HFFc6 (cell line): ENCODE results near the gene TFB1M. TPM values are rescaled to one million over a fixed set of nuclear protein-coding genes. Genes with fewer than 3 reads are reported as not detected.

Experiments
- DNase-seq: peaks from one replicate; pipeline ENCODE4 v3.0.0-alpha.2; 2018
- H3K27ac Mint-ChIP-seq: 2 replicates; pipeline ENCODE4 v1.8.0; 2020; ENCODE audit warnings: mild to moderate bottlenecking, mixed read lengths
- H3K27me3 Mint-ChIP-seq: 2 replicates; pipeline ENCODE4 v1.8.0; 2021; ENCODE audit warnings: mild to moderate bottlenecking, moderate library complexity, mixed read lengths; ENCODE audit not compliant: insufficient read depth
- H3K36me3 Mint-ChIP-seq: 2 replicates; pipeline ENCODE4 v1.8.0; 2021; ENCODE audit warnings: low read depth, mixed read lengths
- H3K4me1 Mint-ChIP-seq: 2 replicates; pipeline ENCODE4 v1.8.0; 2020; ENCODE audit warnings: low read depth, mixed read lengths
- H3K4me3 Mint-ChIP-seq: 2 replicates; pipeline ENCODE4 v1.8.0; 2020; ENCODE audit warnings: mild to moderate bottlenecking, moderate library complexity, mixed read lengths
- H3K9me3 Mint-ChIP-seq: 2 replicates; pipeline ENCODE4 v1.8.0; 2020; ENCODE audit warnings: mild to moderate bottlenecking, mixed read lengths
- CTCF ChIP-seq: fragments of 200-600 bp; sonication (generic); IDR thresholded peaks from 2 replicates; pipeline ENCODE4 v1.5.0; 2021; ENCODE audit warnings: antibody characterized with exemption, mild to moderate bottlenecking
- total RNA-seq, 6 experiments: library from RNA; stranded (reverse); fragmentation: NEBNext Ultra II Directional; extraction: Animal tissue kit (Norgen Biotek cat#: 25700); gene quantifications; 2 replicates in 1 of 6; 3 replicates in 5 of 6; pipeline ENCODE4 v1.2.3, GENCODE V29; 2021

Gene TFB1M
- total RNA-seq, 6 experiments from 2014 or later = 16.7 to 23.0 (median 21.7) TPM

- peaks cover 42% of the 10 kb centered on the region for H3K4me1 Mint-ChIP-seq
- TF ChIP-seq CTCF = no peak
- no peak overlapping the region for H3K27ac Mint-ChIP-seq
- H3K4me3 Mint-ChIP-seq = no peak overlapping the region
- H3K9me3 Mint-ChIP-seq = peaks cover 38% of the 10 kb centered on the region
- H3K27me3 Mint-ChIP-seq = no peaks in the 10 kb centered on the region; the same call in 1 of the 2 replicates
- DNase-seq = no peak
- H3K36me3 Mint-ChIP-seq = peaks cover 26% of the 10 kb centered on the region
Observed at GRCh38 chr6:155351273-155352129, 37.2 kb upstream of the TFB1M start.

- TF ChIP-seq CTCF = no peak
- DNase-seq = no peak
- H3K4me1 Mint-ChIP-seq = peaks cover 42% of the 10 kb centered on the region
- peaks cover 42% of the 10 kb centered on the region for H3K9me3 Mint-ChIP-seq
- peaks cover 37% of the 10 kb centered on the region for H3K36me3 Mint-ChIP-seq
- H3K27ac Mint-ChIP-seq = no peak overlapping the region
- peaks cover 1% of the 10 kb centered on the region; the same call in 1 of the 2 replicates for H3K27me3 Mint-ChIP-seq
- H3K4me3 Mint-ChIP-seq = no peak overlapping the region
Observed at GRCh38 chr6:155349956-155350355, 35.7 kb upstream of the TFB1M start.

- H3K4me3 Mint-ChIP-seq = no peak overlapping the region
- H3K36me3 Mint-ChIP-seq = peaks cover 32% of the 10 kb centered on the region
- peaks cover 45% of the 10 kb centered on the region for H3K4me1 Mint-ChIP-seq
- no peak for TF ChIP-seq CTCF
- peaks cover 1% of the 10 kb centered on the region; the same call in 1 of the 2 replicates for H3K27me3 Mint-ChIP-seq
- H3K9me3 Mint-ChIP-seq = peaks cover 34% of the 10 kb centered on the region
- H3K27ac Mint-ChIP-seq = no peak overlapping the region
- peak; percentile 45 for DNase-seq
Observed at GRCh38 chr6:155349129-155349528, 34.8 kb upstream of the TFB1M start.

GRCh38 chr6:155347800-155348199 lies 33.5 kb upstream of the TFB1M start:
- no peak overlapping the region for H3K27ac Mint-ChIP-seq
- peaks cover 30% of the 10 kb centered on the region for H3K36me3 Mint-ChIP-seq
- H3K9me3 Mint-ChIP-seq = peaks cover 30% of the 10 kb centered on the region
- peaks cover 42% of the 10 kb centered on the region for H3K4me1 Mint-ChIP-seq
- H3K4me3 Mint-ChIP-seq = no peak overlapping the region
- H3K27me3 Mint-ChIP-seq = peaks cover 1% of the 10 kb centered on the region; the same call in 1 of the 2 replicates
- no peak for DNase-seq
- TF ChIP-seq CTCF = no peak

- Mint-ChIP-seq H3K4me3 (no peak overlapping the region), H3K9me3 (peaks cover 30% of the 10 kb centered on the region), H3K36me3 (peaks cover 30% of the 10 kb centered on the region), H3K27ac (no peak overlapping the region), H3K4me1 (peaks cover 34% of the 10 kb centered on the region), H3K27me3 (peaks cover 1% of the 10 kb centered on the region; the same call in 1 of the 2 replicates)
- DNase-seq = no peak
- TF ChIP-seq CTCF = no peak
Observed at GRCh38 chr6:155346957-155347356, 32.7 kb upstream of the TFB1M start.
